Measurements from ENCODE around the gene CALR3.
"Not testable (repeated sequence)": the region's sequence is repeated elsewhere in the genome, so short reads cannot be mapped to it uniquely, and the experiment has no call there.

The CALR3 gene

GRCh38 chr19:16516381-16516780 lies 20.4 kb upstream of the CALR3 start:
- ChIA-PET POLR2A (no interaction called here), CTCF (interaction anchor here (2.6 kb wide), 1 partner anchor 11 kb away, joined by 10 read pairs; no protein-coding TSS in a partner anchor)
- TF ChIP-seq CTCF (IDR thresholded peaks at IDR 0.05; ENCODE audit: insufficient read depth, low read length, missing control alignments), result no peak
- no peak overlapping the region for H3K4me3 ChIP-seq (ENCODE audit: low read depth, low read length)
- no peak for DNase-seq (ENCODE audit: low read depth, low spot score)

- no peak for TF ChIP-seq CTCF (IDR thresholded peaks at IDR 0.05; ENCODE audit: insufficient read depth, low read length, missing control alignments)
- no peak overlapping the region for H3K4me3 ChIP-seq (ENCODE audit: low read depth, low read length)
- DNase-seq (ENCODE audit: low read depth, low spot score), result no peak
- ChIA-PET POLR2A (interaction anchor here (0.8 kb wide), 1 partner anchor 12 kb away, joined by 3 read pairs; no protein-coding TSS in a partner anchor), CTCF (interaction anchor here (2.6 kb wide), 1 partner anchor 13 kb away, joined by 10 read pairs; no protein-coding TSS in a partner anchor)
Measured at GRCh38 chr19:16514383-16515019, 18.5 kb upstream of the CALR3 start.

- H3K4me3 ChIP-seq (ENCODE audit: low read depth, low read length); CTCF ChIA-PET; DNase-seq (ENCODE audit: low read depth, low spot score); POLR2A ChIA-PET: not testable (repeated sequence)
Measured at GRCh38 chr19:16512611-16513010, 16.6 kb upstream of the CALR3 start.

GRCh38 chr19:16509141-16510061 lies 13.4 kb upstream of the CALR3 start:
- H3K4me3 ChIP-seq (ENCODE audit: low read depth, low read length), result no peak overlapping the region
- CTCF ChIA-PET, result interaction anchor here (1.1 to 1.4 kb wide), 3 partner anchors 11 to 18 kb away, joined by 3 to 5 read pairs (median 4); partner anchors contain the start of gene CALR3
- POLR2A ChIA-PET, result no interaction called here
- no peak for TF ChIP-seq CTCF (IDR thresholded peaks at IDR 0.05; ENCODE audit: insufficient read depth, low read length, missing control alignments)
- DNase-seq (ENCODE audit: low read depth, low spot score), result no peak

- POLR2A ChIA-PET, result no interaction called here
- TF ChIP-seq CTCF (IDR thresholded peaks at IDR 0.05; ENCODE audit: insufficient read depth, low read length, missing control alignments), result no peak
Measured at GRCh38 chr19:16508546-16508945, 12.6 kb upstream of the CALR3 start.

GRCh38 chr19:16506961-16507360 lies 11.0 kb upstream of the CALR3 start:
- H3K4me3 ChIP-seq (ENCODE audit: low read depth, low read length), result no peak overlapping the region
- POLR2A ChIA-PET, result no interaction called here
- no peak for DNase-seq (ENCODE audit: low read depth, low spot score)
- CTCF ChIA-PET, result no interaction called here
- no peak for TF ChIP-seq CTCF (IDR thresholded peaks at IDR 0.05; ENCODE audit: insufficient read depth, low read length, missing control alignments)

More at GRCh38 chr19:16508546-16508945, 12.6 kb upstream of the CALR3 start:
- CTCF ChIA-PET, result interaction anchor here (1.4 kb wide), 1 partner anchor 19 kb away, joined by 4 read pairs; no protein-coding TSS in a partner anchor
- no peak overlapping the region for H3K4me3 ChIP-seq (ENCODE audit: low read depth, low read length)
- DNase-seq (ENCODE audit: low read depth, low spot score), result no peak

GRCh38 chr19:16506161-16506560 lies 10.2 kb upstream of the CALR3 start:
- CTCF ChIA-PET; DNase-seq (ENCODE audit: low read depth, low spot score); H3K4me3 ChIP-seq (ENCODE audit: low read depth, low read length); POLR2A ChIA-PET: not testable (repeated sequence)

Measured in AG04449 (cell line).